ENCODE data around the gene ALG3. TPM values are rescaled to one million over a fixed set of nuclear protein-coding genes. Genes with fewer than 3 reads are reported as not detected.

Gene ALG3
- total and polyA plus RNA-seq, 10 donors, result 18.7 to 59.0 (median 25.7) TPM

- Histone ChIP-seq H3K27ac (no peak overlapping the region), H3K27me3 (replicated peaks in 1 of 7) (peaks cover 4 to 97% (median 47%) of the 10 kb centered on the region in 7 donors), H3K36me3 (no peaks in the 10 kb centered on the region), H3K9me3 (no peaks in the 10 kb centered on the region), H3K4me1 (peaks cover 8 to 28% (median 25%) of the 10 kb centered on the region in 6 donors), H3K4me3 (peak overlapping the region; percentile 40 to 72 (median 52))
- TF ChIP-seq POLR2AphosphoS5 (IDR thresholded peaks at IDR 0.05), result no peak
- no peak for TF ChIP-seq POLR2A (IDR thresholded peaks at IDR 0.05)
- TF ChIP-seq CTCF (IDR thresholded peaks at IDR 0.05 in 8 of 11, conservative IDR thresholded peaks at IDR 0.05 in 3 of 11), result no peak
- intact Hi-C loops (cut with DNase I; ENCODE audit: low total_unique reads), result no loop called here
- no peak for DNase-seq
- WGBS, 5 donors, result 0 to 3% (median 1%) methylated on average over 25 to 61 of the region's 61 CpGs; no CpG with 5 or more reads in 1 of the 5 donors
These were observed 18.6 kb downstream of the ALG3 start for GRCh38 chr3:184230081-184230602.

- WGBS, 5 donors, result 1 to 2% (median 1%) methylated on average over 36 to 66 of the region's 66 CpGs
- Histone ChIP-seq H3K4me1 (peaks cover 8 to 28% (median 25%) of the 10 kb centered on the region in 6 donors), H3K9me3 (no peaks in the 10 kb centered on the region), H3K27me3 (replicated peaks in 1 of 7) (peaks cover 4 to 96% (median 47%) of the 10 kb centered on the region in 7 donors), H3K27ac (no peak within 1 kb of the TSS), H3K36me3 (no peaks in the 10 kb centered on the region), H3K4me3 (peak within 1 kb of the TSS; percentile 40 to 72 (median 52))
- peak; percentile 90 for DNase-seq
- TF ChIP-seq POLR2A (IDR thresholded peaks at IDR 0.05) (no peak), POLR2AphosphoS5 (IDR thresholded peaks at IDR 0.05) (peak in 2 of 3 donors; percentile 30 to 37), CTCF (IDR thresholded peaks at IDR 0.05 in 8 of 11, conservative IDR thresholded peaks at IDR 0.05 in 3 of 11) (peak in 9 of 11 experiments; percentile 5 to 60 (median 42))
- intact Hi-C loops (cut with DNase I; ENCODE audit: low total_unique reads), result no loop called here
These were observed 19.2 kb downstream of the ALG3 start, which contains the start of gene VWA5B2 for GRCh38 chr3:184229394-184230080. TSS of gene VWA5B2 (plus strand) at chr3:184229585. CDS start at chr3:184230529, 944 bp downstream.

- no peak overlapping the region for H3K27ac ChIP-seq
- H3K27me3 ChIP-seq (replicated peaks in 1 of 7), result peaks cover 4 to 86% (median 47%) of the 10 kb centered on the region in 7 donors
- 36 to 41% (median 40%) methylated on average over 11 to 12 of the region's 12 CpGs for WGBS, 5 donors
- no peak for DNase-seq
- H3K36me3 ChIP-seq, result no peaks in the 10 kb centered on the region
- H3K9me3 ChIP-seq, result no peaks in the 10 kb centered on the region
- no peak for TF ChIP-seq CTCF (IDR thresholded peaks at IDR 0.05 in 8 of 11, conservative IDR thresholded peaks at IDR 0.05 in 3 of 11)
- no peak for TF ChIP-seq POLR2AphosphoS5 (IDR thresholded peaks at IDR 0.05)
- TF ChIP-seq POLR2A (IDR thresholded peaks at IDR 0.05), result no peak
- peak overlapping the region in 5 of 8 donors; percentile 40 to 72 (median 51) for H3K4me3 ChIP-seq
- peaks cover 8 to 28% (median 25%) of the 10 kb centered on the region in 6 donors for H3K4me1 ChIP-seq
- intact Hi-C loops (cut with DNase I; ENCODE audit: low total_unique reads), result no loop called here
These were observed 20.2 kb downstream of the ALG3 start for GRCh38 chr3:184228376-184229137.

Measured in spleen (tissue), 11 donors.